Activated CD4-positive, alpha-beta T cell treated with anti-CD3 and anti-CD28 coated beads, Interleukin-2, amount 10 ng/mL, durations not matched to agents 7 days and 5 days (primary cell): ENCODE measurements around the gene STX1B. TPM values are rescaled to one million over a fixed set of nuclear protein-coding genes. Genes with fewer than 3 reads are reported as not detected.

Source experiments
- CTCF ChIA-PET: fragments of 350-600 bp; sonication (Branson Sonifier 250); formaldehyde crosslinking; loops from one replicate; lab custom pipeline; 2021; ENCODE audit warnings: antibody characterized with exemption; lab: Charles Lee
- POLR2A ChIA-PET: fragments of 350-600 bp; sonication (Branson Sonifier 250); formaldehyde crosslinking; loops from one replicate; lab custom pipeline; 2021; ENCODE audit warnings: antibody characterized with exemption; lab: Charles Lee
- DNase-seq: peaks from one replicate; pipeline ENCODE4 v3.0.0-alpha.2; 2020
- H3K27ac Mint-ChIP-seq: one replicate; pipeline ENCODE4 v1.8.0; 2021; ENCODE audit warnings: mild to moderate bottlenecking, moderate library complexity, mixed read lengths
- H3K27me3 Mint-ChIP-seq: one replicate; pipeline ENCODE4 v1.8.0; 2021; ENCODE audit warnings: mixed read lengths
- H3K36me3 Mint-ChIP-seq: one replicate; pipeline ENCODE4 v1.8.0; 2021; ENCODE audit warnings: low read depth, mixed read lengths
- H3K4me1 Mint-ChIP-seq: one replicate; pipeline ENCODE4 v1.8.0; 2021; ENCODE audit warnings: mixed read lengths
- H3K4me3 Mint-ChIP-seq: one replicate; pipeline ENCODE4 v1.8.0; 2021; ENCODE audit warnings: mild to moderate bottlenecking, moderate library complexity, mixed read lengths
- H3K9me3 Mint-ChIP-seq: one replicate; pipeline ENCODE4 v1.8.0; 2021; ENCODE audit warnings: mixed read lengths
- total RNA-seq, 2 experiments: library from RNA; stranded (reverse); gene quantifications; one replicate each; pipeline ENCODE4 v1.2.3, GENCODE V29; 2021

STX1B gene
- total RNA-seq, 2 experiments from 2014 or later, result 0.62 to 1.1 TPM

DNA sequence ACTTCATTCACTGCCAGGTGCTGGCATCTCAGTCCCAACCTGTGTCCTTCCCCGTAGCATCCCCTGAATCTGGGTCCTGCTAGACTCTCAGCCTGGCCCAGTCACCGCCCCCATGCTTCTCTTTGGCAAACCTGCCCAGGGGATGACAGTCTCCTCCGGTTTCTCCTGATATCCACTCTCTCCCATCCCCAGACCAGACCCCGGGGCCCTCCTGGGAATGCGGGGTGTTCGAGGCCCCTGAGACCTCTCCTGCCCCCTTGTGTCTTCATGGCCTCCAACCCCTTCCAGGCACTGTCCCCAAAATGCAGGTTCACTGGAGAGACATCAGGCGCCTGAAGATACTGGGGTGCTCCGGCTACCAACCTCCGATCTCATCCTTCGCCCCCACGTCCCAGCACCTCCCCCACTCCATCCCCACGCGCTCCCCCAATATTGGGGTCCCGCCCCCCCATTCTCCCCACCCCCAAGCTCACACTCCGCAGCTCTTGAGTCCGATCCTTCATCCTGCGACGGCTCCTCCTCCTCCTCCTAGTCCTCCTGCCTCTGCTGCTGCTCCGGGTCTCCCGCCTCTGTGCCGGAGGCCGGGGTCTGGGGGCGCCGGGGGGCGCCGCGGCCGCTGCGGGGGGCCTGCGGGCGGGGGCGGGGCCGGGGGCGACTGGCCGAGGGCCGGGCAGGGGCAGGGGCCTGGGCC is 399 bp downstream of the STX1B start:
- CTCF ChIA-PET, result no interaction called here
- no peak for DNase-seq
- Mint-ChIP-seq H3K27ac (peak overlapping the region; percentile 33), H3K9me3 (no peaks in the 10 kb centered on the region), H3K4me1 (peaks cover 12% of the 10 kb centered on the region), H3K4me3 (peak overlapping the region; percentile 39), H3K36me3 (no peaks in the 10 kb centered on the region), H3K27me3 (peaks cover 46% of the 10 kb centered on the region)
- POLR2A ChIA-PET, result no interaction called here

- no peaks in the 10 kb centered on the region for H3K36me3 Mint-ChIP-seq
- no peak for DNase-seq
- ChIA-PET POLR2A (no interaction called here), CTCF (interaction anchor here (1.4 kb wide), 1 partner anchor 10 kb away, joined by 3 read pairs; no protein-coding TSS in a partner anchor)
- H3K27ac Mint-ChIP-seq, result no peak overlapping the region
- H3K9me3 Mint-ChIP-seq, result no peaks in the 10 kb centered on the region
- H3K4me3 Mint-ChIP-seq, result no peak overlapping the region
- peaks cover 12% of the 10 kb centered on the region for H3K4me1 Mint-ChIP-seq
- peaks cover 42% of the 10 kb centered on the region for H3K27me3 Mint-ChIP-seq
Observed at GRCh38 chr16:31009120-31009519, 1.3 kb downstream of the STX1B start.

GRCh38 chr16:31008551-31008950 is 1.9 kb downstream of the STX1B start:
- ChIA-PET CTCF (interaction anchor here (1.4 kb wide), 1 partner anchor 9 kb away, joined by 3 read pairs; no protein-coding TSS in a partner anchor), POLR2A (no interaction called here)
- no peak overlapping the region for H3K4me3 Mint-ChIP-seq
- no peak for DNase-seq
- peaks cover 12% of the 10 kb centered on the region for H3K4me1 Mint-ChIP-seq
- H3K36me3 Mint-ChIP-seq, result no peaks in the 10 kb centered on the region
- H3K27me3 Mint-ChIP-seq, result peaks cover 39% of the 10 kb centered on the region
- no peaks in the 10 kb centered on the region for H3K9me3 Mint-ChIP-seq
- no peak overlapping the region for H3K27ac Mint-ChIP-seq

DNA sequence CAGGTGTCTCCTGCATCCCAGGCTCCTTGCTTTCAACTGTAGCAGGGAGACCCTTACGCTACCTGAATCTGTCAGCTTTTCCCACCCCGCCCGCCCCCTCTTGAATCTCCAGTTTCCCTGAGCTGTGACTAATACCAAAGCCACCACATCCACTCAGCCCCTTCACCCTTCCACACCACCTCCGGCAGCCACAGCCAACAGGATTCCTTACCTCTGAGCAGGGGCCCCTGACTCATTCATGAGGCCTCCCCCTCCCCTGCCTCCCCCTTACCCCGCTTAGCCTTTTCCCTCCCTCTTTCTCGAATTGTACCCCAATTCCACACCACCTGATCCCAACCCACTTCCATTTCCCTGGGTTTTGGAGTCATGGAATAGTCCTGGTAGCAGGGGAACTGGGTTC is 2.3 kb downstream of the STX1B start:
- POLR2A ChIA-PET, result no interaction called here
- no peak overlapping the region for H3K4me3 Mint-ChIP-seq

DNA sequence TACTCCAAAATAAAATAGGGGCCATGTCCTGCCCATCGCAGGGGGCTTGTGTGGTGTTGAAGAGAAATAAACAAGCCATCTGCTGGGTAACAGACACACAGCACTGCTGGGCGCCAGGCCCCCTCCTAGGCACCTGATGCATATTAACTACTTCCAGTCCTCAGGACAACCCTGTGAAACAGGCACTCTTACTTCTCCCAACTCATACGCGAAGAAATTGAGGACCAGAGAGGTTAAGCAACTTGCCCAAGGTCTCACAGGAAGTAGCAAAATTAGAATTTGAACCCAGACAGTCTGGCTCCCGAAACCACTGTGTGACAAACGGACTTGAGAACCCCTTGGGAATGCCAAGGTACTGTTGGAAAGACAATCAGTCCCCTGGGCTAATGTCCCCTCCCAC is 2.8 kb downstream of the STX1B start:
- POLR2A ChIA-PET, result no interaction called here
- Mint-ChIP-seq H3K4me3 (no peak overlapping the region), H3K9me3 (no peaks in the 10 kb centered on the region), H3K36me3 (no peaks in the 10 kb centered on the region), H3K27ac (no peak overlapping the region), H3K4me1 (peaks cover 12% of the 10 kb centered on the region), H3K27me3 (peaks cover 33% of the 10 kb centered on the region)
- CTCF ChIA-PET, result no interaction called here
- DNase-seq, result no peak

More for the DNA sequence above, 2.3 kb downstream of the STX1B start:
- Mint-ChIP-seq H3K27me3 (peaks cover 35% of the 10 kb centered on the region), H3K36me3 (no peaks in the 10 kb centered on the region), H3K27ac (no peak overlapping the region), H3K9me3 (no peaks in the 10 kb centered on the region), H3K4me1 (peaks cover 12% of the 10 kb centered on the region)
- DNase-seq, result no peak
- CTCF ChIA-PET, result interaction anchor here (1.4 kb wide), 1 partner anchor 9 kb away, joined by 3 read pairs; no protein-coding TSS in a partner anchor

DNA sequence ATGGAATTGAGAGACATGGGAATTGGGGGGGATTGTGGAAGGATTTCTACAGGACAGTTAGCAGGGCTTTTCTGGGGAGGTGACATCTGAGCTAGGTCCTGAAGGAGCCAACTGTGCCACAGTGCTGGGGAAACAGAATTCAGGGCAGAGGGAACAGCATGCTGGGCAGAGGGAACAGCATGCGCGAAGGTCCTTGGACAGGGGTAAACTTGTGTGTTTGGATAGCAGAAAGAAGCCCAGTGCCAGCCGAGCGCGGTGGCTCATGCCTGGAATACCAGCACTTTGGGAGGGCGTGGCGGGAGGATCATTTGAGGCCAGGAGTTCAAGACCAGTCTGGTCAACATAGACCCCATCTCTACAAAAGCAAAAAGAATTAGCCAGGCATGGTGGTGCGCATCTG is 3.8 kb downstream of the STX1B start:
- ChIA-PET CTCF (no interaction called here), POLR2A (no interaction called here)
- H3K4me1 Mint-ChIP-seq, result peaks cover 11% of the 10 kb centered on the region
- H3K9me3 Mint-ChIP-seq, result no peaks in the 10 kb centered on the region
- no peak overlapping the region for H3K27ac Mint-ChIP-seq
- H3K4me3 Mint-ChIP-seq, result no peak overlapping the region
- peaks cover 27% of the 10 kb centered on the region for H3K27me3 Mint-ChIP-seq
- DNase-seq, result no peak
- no peaks in the 10 kb centered on the region for H3K36me3 Mint-ChIP-seq

DNA sequence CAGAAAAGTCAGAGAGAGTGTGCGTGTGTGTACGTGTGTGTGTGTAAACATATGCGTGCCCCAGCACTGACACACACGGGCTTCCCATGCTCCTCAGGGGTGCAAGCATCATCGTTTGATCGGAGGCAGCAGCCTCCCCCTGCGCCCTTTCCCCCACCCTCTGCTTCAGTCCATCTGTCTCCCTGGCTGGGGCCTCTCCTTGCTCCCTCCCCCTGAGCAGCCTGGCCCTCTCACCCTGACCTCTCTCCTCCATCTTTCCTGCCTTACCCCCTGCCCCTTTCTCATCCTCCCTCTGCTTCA is 4.4 kb downstream of the STX1B start:
- ChIA-PET POLR2A (no interaction called here), CTCF (no interaction called here)
- Mint-ChIP-seq H3K27ac (no peak overlapping the region), H3K36me3 (no peaks in the 10 kb centered on the region), H3K4me3 (no peak overlapping the region), H3K4me1 (peaks cover 6% of the 10 kb centered on the region), H3K9me3 (no peaks in the 10 kb centered on the region), H3K27me3 (peaks cover 21% of the 10 kb centered on the region)
- DNase-seq, result no peak

DNA sequence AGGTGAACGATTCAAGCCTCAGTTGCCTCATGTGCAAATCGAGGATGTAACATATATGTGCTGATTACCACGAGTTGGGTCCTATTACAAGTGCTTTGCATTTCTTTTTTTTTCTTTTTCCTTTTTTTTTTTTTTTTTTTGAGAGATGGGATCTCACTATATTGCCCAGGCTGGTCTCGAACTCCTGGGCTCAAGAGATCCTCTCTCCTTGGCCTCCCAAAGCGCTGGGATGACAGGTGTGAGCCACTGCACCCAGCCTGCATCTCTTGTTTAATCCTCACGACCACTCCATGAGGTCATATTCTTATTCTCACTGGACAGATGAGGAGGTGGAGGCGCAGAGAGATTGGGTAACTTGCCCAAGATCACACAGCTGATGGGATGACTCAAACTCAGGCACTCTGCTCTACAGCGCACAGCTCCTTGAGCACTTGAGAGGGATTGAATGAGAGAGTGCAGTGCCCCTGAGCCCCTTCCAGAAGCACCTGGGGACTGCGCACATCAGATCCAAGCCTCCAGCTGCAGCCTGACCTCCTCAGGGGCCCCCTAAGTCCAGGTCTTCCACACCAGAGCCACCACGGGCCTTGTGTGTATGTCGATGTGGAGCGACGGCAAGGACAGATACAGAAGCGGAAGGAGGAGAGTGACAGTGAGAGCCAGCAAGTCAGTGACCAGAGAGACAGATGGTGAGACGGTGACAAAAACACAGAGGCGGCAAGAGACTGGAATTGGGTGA is 4.9 kb downstream of the STX1B start:
- Mint-ChIP-seq H3K36me3 (no peaks in the 10 kb centered on the region), H3K27me3 (peaks cover 18% of the 10 kb centered on the region), H3K4me1 (peaks cover 4% of the 10 kb centered on the region), H3K9me3 (no peaks in the 10 kb centered on the region), H3K4me3 (no peak overlapping the region), H3K27ac (no peak overlapping the region)
- DNase-seq, result no peak
- ChIA-PET CTCF (interaction anchor here (1.3 kb wide), 1 partner anchor 93 kb away, joined by 3 read pairs; no protein-coding TSS in a partner anchor), POLR2A (no interaction called here)

- Mint-ChIP-seq H3K36me3 (no peaks in the 10 kb centered on the region), H3K27ac (no peak overlapping the region), H3K9me3 (no peaks in the 10 kb centered on the region), H3K4me1 (peaks cover under 1% of the 10 kb centered on the region), H3K27me3 (peaks cover 13% of the 10 kb centered on the region), H3K4me3 (no peak overlapping the region)
- ChIA-PET POLR2A (no interaction called here), CTCF (interaction anchor here (1.3 to 2.8 kb wide), 2 partner anchors 94 to 138 kb away, joined by 3 to 10 read pairs; no protein-coding TSS in a partner anchor)
- no peak for DNase-seq
Observed at GRCh38 chr16:31004658-31005057, 5.8 kb downstream of the STX1B start.

DNA sequence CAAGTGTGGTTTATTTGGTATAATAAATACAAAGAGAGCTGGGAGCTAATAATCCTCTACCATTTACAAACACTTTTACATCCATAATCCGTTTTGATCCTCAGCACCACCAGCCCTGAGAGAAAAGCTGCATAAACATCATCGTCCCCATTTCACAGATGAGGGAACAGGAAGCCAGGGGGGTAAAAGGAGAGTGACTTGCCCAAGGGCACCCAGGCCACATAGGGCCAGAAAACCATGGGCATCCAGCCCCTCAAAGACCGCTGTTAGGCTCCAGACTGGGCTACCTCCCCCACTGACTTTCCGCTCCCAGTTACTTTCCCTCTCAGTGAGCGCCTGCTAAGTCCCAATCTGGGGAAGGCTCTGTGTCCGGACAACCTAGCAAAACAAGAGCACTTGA is 6.7 kb downstream of the STX1B start:
- no peak overlapping the region for H3K27ac Mint-ChIP-seq
- no peaks in the 10 kb centered on the region for H3K36me3 Mint-ChIP-seq
- ChIA-PET POLR2A (no interaction called here), CTCF (interaction anchor here (1.1 to 2.8 kb wide), 2 partner anchors 16 to 138 kb away, joined by 3 to 10 read pairs; no protein-coding TSS in a partner anchor)
- no peak overlapping the region for H3K4me3 Mint-ChIP-seq
- peaks cover 7% of the 10 kb centered on the region for H3K27me3 Mint-ChIP-seq
- H3K4me1 Mint-ChIP-seq, result no peaks in the 10 kb centered on the region
- no peaks in the 10 kb centered on the region for H3K9me3 Mint-ChIP-seq
- DNase-seq, result no peak

DNA sequence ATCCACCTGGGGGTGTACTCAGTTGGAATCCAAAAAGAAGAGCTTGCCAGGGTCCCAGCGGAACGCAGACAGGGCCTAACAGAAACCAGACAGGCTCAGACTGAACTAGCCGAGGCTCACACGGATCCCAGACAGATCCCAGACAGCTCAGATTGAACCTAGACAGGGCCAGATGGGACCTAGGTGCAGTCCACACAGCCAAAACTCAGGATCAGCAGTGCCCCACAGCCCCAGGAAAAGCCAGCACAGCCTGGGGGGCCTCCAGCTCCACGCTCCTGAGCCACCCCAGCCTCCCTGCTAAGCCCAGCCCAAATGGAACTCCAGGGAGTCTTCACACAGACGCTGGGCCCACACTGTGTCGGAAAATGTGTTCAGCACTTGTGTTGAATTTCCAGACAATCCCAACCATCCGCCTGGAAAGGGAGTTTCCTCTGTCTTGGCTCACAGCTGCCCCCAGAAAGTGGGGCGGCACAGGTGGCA is 7.5 kb downstream of the STX1B start:
- H3K4me3 Mint-ChIP-seq, result no peak overlapping the region
- POLR2A ChIA-PET, result no interaction called here
- H3K9me3 Mint-ChIP-seq, result no peaks in the 10 kb centered on the region
- CTCF ChIA-PET, result interaction anchor here (1.0 to 2.8 kb wide), 5 partner anchors 9 to 139 kb away, joined by 3 to 10 read pairs (median 4); no protein-coding TSS in a partner anchor
- no peak for DNase-seq
- H3K36me3 Mint-ChIP-seq, result no peaks in the 10 kb centered on the region
- no peak overlapping the region for H3K27ac Mint-ChIP-seq
- H3K27me3 Mint-ChIP-seq, result peaks cover 14% of the 10 kb centered on the region
- H3K4me1 Mint-ChIP-seq, result no peaks in the 10 kb centered on the region

DNA sequence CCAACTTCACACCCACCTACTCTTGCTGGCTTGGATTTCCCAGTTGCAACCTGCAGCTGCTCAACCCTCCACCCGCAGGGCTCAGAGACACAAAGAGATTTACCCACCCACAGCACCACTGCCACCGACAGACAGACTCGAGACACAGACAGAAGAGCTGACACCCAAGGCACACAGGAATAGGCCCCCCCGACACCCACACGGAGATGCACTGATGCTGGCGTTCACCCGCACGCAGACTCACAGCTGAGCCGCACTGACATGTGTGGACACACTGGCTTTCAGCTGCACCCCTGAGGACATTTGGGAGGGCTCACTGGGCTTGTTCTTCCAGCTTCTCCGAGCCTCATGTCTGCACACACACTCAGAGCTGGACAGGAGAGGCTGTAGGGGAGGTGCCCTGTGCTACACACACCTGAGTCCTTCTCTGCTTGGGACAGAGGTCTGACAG is 8.2 kb downstream of the STX1B start:
- no peak overlapping the region for H3K27ac Mint-ChIP-seq
- peaks cover 14% of the 10 kb centered on the region for H3K27me3 Mint-ChIP-seq
- H3K4me3 Mint-ChIP-seq, result no peak overlapping the region
- H3K4me1 Mint-ChIP-seq, result no peaks in the 10 kb centered on the region
- CTCF ChIA-PET, result interaction anchor here (1.0 to 2.8 kb wide), 5 partner anchors 8 to 140 kb away, joined by 3 to 10 read pairs (median 4); no protein-coding TSS in a partner anchor
- no peaks in the 10 kb centered on the region for H3K9me3 Mint-ChIP-seq
- no peaks in the 10 kb centered on the region for H3K36me3 Mint-ChIP-seq
- no peak for DNase-seq
- POLR2A ChIA-PET, result no interaction called here
